Measurements from ENCODE around the gene ZNF646. TPM values are rescaled to one million over a fixed set of nuclear protein-coding genes. Genes with fewer than 3 reads are reported as not detected.

Gene ZNF646
- total and polyA plus RNA-seq, 2 of the 13 experiments (the other 11 are each of a cell fraction or from before 2014, with no cell fraction given) = 3.4 to 10.9 TPM

- TF ChIP-seq ZFP36L1 (CRISPR knock-in tag; IDR thresholded peaks at IDR 0.05) (no peak), PATZ1 (CRISPR knock-in tag; IDR thresholded peaks at IDR 0.05) (peak; percentile 80), YY1 (IDR thresholded peaks at IDR 0.05; ENCODE audit: insufficient read depth, insufficient replicate concordance, low read depth, low read length) (peak; percentile 84), ZNF652 (CRISPR knock-in tag; IDR thresholded peaks at IDR 0.05; ENCODE audit: borderline replicate concordance, low read depth) (no peak), IRF1 (CRISPR knock-in tag; IDR thresholded peaks at IDR 0.05; ENCODE audit: low read depth) (no peak), FOXO4 (CRISPR knock-in tag; conservative IDR thresholded peaks at IDR 0.05) (peak; percentile 85; the same call in 1 of the 2 replicates), KAT8 (CRISPR knock-in tag; IDR thresholded peaks at IDR 0.05) (peak; percentile 43; the same call in 1 of the 2 replicates), ZNF333 (CRISPR knock-in tag; IDR thresholded peaks at IDR 0.05; ENCODE audit: borderline replicate concordance) (peak; percentile 44; the same call in 1 of the 2 replicates), MLLT10 (CRISPR knock-in tag; IDR thresholded peaks at IDR 0.05) (no peak), U2AF1 (optimal IDR thresholded peaks at IDR 0.05; ENCODE audit: low read depth, low read length) (peak; percentile 14), FOXP4 (CRISPR knock-in tag; IDR thresholded peaks at IDR 0.05) (no peak), ZNF75D (CRISPR knock-in tag; IDR thresholded peaks at IDR 0.05; ENCODE audit: borderline replicate concordance) (no peak), MTERF4 (CRISPR knock-in tag; IDR thresholded peaks at IDR 0.05) (peak; percentile 88), ZNF563 (CRISPR knock-in tag; IDR thresholded peaks at IDR 0.05) (peak; percentile 88), IKZF5 (CRISPR knock-in tag; IDR thresholded peaks at IDR 0.05) (peak; percentile 73), ZNF441 (CRISPR knock-in tag; IDR thresholded peaks at IDR 0.05; ENCODE audit: borderline replicate concordance) (peak; percentile 57; the same call in 1 of the 2 replicates), ZNF276 (CRISPR knock-in tag; IDR thresholded peaks at IDR 0.05; ENCODE audit: low read depth) (peak; percentile 15; the same call in 1 of the 2 replicates)
Measured at GRCh38 chr16:31073142-31073969, 866 bp upstream of the ZNF646 start (continued).
